ENCODE results near the gene N4BP2L2. TPM values are rescaled to one million over a fixed set of nuclear protein-coding genes. Genes with fewer than 3 reads are reported as not detected.

N4BP2L2 gene
- total RNA-seq: 135 TPM

GRCh38 chr13:32538621-32539246 is at the start of gene N4BP2L2:
N4BP2L2 (minus strand) TSS chr13:32538795; CDS start chr13:32537027, 1,768 bp downstream.
- H3K27ac ChIP-seq (ENCODE audit: low read depth, low read length): peak within 1 kb of the TSS; percentile 96
- no peaks in the 10 kb centered on the region for H3K9me3 ChIP-seq (ENCODE audit: control insufficient read depth in 3 of 3, low read length in 3 of 3)
- peaks cover 7 to 12% (median 11%) of the 10 kb centered on the region in 3 donors for H3K36me3 ChIP-seq (ENCODE audit: control insufficient read depth in 3 of 3, insufficient read depth in 3 of 3, low read length in 3 of 3)
- peak within 1 kb of the TSS; percentile 70 to 100 (median 97) for H3K4me3 ChIP-seq (ENCODE audit: low read length in 3 of 3)
- peaks cover 8 to 21% (median 11%) of the 10 kb centered on the region in 3 donors for H3K4me1 ChIP-seq (ENCODE audit: control insufficient read depth in 3 of 3, insufficient read depth in 3 of 3, low read length in 3 of 3)
- H3K27me3 ChIP-seq (ENCODE audit: control insufficient read depth in 3 of 3, insufficient read depth in 3 of 3, low read length in 3 of 3): no peaks in the 10 kb centered on the region
- peak within 1 kb of the TSS; percentile 86 to 100 (median 96) for H3K9ac ChIP-seq (ENCODE audit: low read depth in 1 of 3, low read length in 3 of 3)

- H3K9ac ChIP-seq (ENCODE audit: low read depth in 1 of 3, low read length in 3 of 3): peak overlapping the region; percentile 83 to 89 (median 88)
- H3K27me3 ChIP-seq (ENCODE audit: control insufficient read depth in 3 of 3, insufficient read depth in 3 of 3, low read length in 3 of 3): no peaks in the 10 kb centered on the region
- H3K27ac ChIP-seq (ENCODE audit: low read depth, low read length): peak overlapping the region; percentile 89
- peaks cover 9 to 26% (median 19%) of the 10 kb centered on the region in 3 donors for H3K4me1 ChIP-seq (ENCODE audit: control insufficient read depth in 3 of 3, insufficient read depth in 3 of 3, low read length in 3 of 3)
- no peaks in the 10 kb centered on the region for H3K36me3 ChIP-seq (ENCODE audit: control insufficient read depth in 3 of 3, insufficient read depth in 3 of 3, low read length in 3 of 3)
- peak overlapping the region; percentile 89 to 97 (median 94) for H3K4me3 ChIP-seq (ENCODE audit: low read length in 3 of 3)
- no peaks in the 10 kb centered on the region for H3K9me3 ChIP-seq (ENCODE audit: control insufficient read depth in 3 of 3, low read length in 3 of 3)
Observed at GRCh38 chr13:32587811-32588170, 49.2 kb upstream of the N4BP2L2 start.

- Histone ChIP-seq H3K27me3 (ENCODE audit: control insufficient read depth in 3 of 3, insufficient read depth in 3 of 3, low read length in 3 of 3) (no peaks in the 10 kb centered on the region), H3K4me1 (ENCODE audit: control insufficient read depth in 3 of 3, insufficient read depth in 3 of 3, low read length in 3 of 3) (peaks cover 9 to 26% (median 19%) of the 10 kb centered on the region in 3 donors), H3K9ac (ENCODE audit: low read depth in 1 of 3, low read length in 3 of 3) (peak overlapping the region; percentile 83 to 89 (median 88)), H3K9me3 (ENCODE audit: control insufficient read depth in 3 of 3, low read length in 3 of 3) (no peaks in the 10 kb centered on the region), H3K4me3 (ENCODE audit: low read length in 3 of 3) (peak overlapping the region; percentile 89 to 97 (median 94)), H3K36me3 (ENCODE audit: control insufficient read depth in 3 of 3, insufficient read depth in 3 of 3, low read length in 3 of 3) (no peaks in the 10 kb centered on the region), H3K27ac (ENCODE audit: low read depth, low read length) (peak overlapping the region; percentile 89)
Observed at GRCh38 chr13:32587011-32587810, 48.6 kb upstream of the N4BP2L2 start.

- peak within 1 kb of the TSS; percentile 89 for H3K27ac ChIP-seq (ENCODE audit: low read depth, low read length)
- H3K9ac ChIP-seq (ENCODE audit: low read depth in 1 of 3, low read length in 3 of 3): peak within 1 kb of the TSS; percentile 84 to 90 (median 89)
- no peaks in the 10 kb centered on the region for H3K36me3 ChIP-seq (ENCODE audit: control insufficient read depth in 3 of 3, insufficient read depth in 3 of 3, low read length in 3 of 3)
- H3K27me3 ChIP-seq (ENCODE audit: control insufficient read depth in 3 of 3, insufficient read depth in 3 of 3, low read length in 3 of 3): no peaks in the 10 kb centered on the region
- peak within 1 kb of the TSS; percentile 89 to 97 (median 94) for H3K4me3 ChIP-seq (ENCODE audit: low read length in 3 of 3)
- no peaks in the 10 kb centered on the region for H3K9me3 ChIP-seq (ENCODE audit: control insufficient read depth in 3 of 3, low read length in 3 of 3)
- H3K4me1 ChIP-seq (ENCODE audit: control insufficient read depth in 3 of 3, insufficient read depth in 3 of 3, low read length in 3 of 3): peaks cover 9 to 26% (median 17%) of the 10 kb centered on the region in 3 donors
Observed at GRCh38 chr13:32586080-32586900, 47.7 kb upstream of the N4BP2L2 start, which contains the start of gene PDS5B. PDS5B (plus strand) TSS chr13:32586452; CDS start chr13:32648773, 62,321 bp downstream.

- H3K9me3 ChIP-seq (ENCODE audit: control insufficient read depth in 3 of 3, low read length in 3 of 3): no peaks in the 10 kb centered on the region
- no peaks in the 10 kb centered on the region for H3K27me3 ChIP-seq (ENCODE audit: control insufficient read depth in 3 of 3, insufficient read depth in 3 of 3, low read length in 3 of 3)
- no peaks in the 10 kb centered on the region for H3K36me3 ChIP-seq (ENCODE audit: control insufficient read depth in 3 of 3, insufficient read depth in 3 of 3, low read length in 3 of 3)
- H3K27ac ChIP-seq (ENCODE audit: low read depth, low read length): peak overlapping the region; percentile 84
- peaks cover 9 to 26% (median 16%) of the 10 kb centered on the region in 3 donors for H3K4me1 ChIP-seq (ENCODE audit: control insufficient read depth in 3 of 3, insufficient read depth in 3 of 3, low read length in 3 of 3)
- peak overlapping the region; percentile 72 to 79 (median 78) for H3K4me3 ChIP-seq (ENCODE audit: low read length in 3 of 3)
- H3K9ac ChIP-seq (ENCODE audit: low read depth in 1 of 3, low read length in 3 of 3): peak overlapping the region; percentile 79 to 90 (median 82)
Observed at GRCh38 chr13:32585550-32586079, 47.0 kb upstream of the N4BP2L2 start.

GRCh38 chr13:32582991-32583390 is 44.4 kb upstream of the N4BP2L2 start:
- no peaks in the 10 kb centered on the region for H3K9me3 ChIP-seq (ENCODE audit: control insufficient read depth in 3 of 3, low read length in 3 of 3)

GRCh38 chr13:32582281-32582680 is 43.7 kb upstream of the N4BP2L2 start:
- Histone ChIP-seq H3K27ac (ENCODE audit: low read depth, low read length) (no peak overlapping the region), H3K9me3 (ENCODE audit: control insufficient read depth in 3 of 3, low read length in 3 of 3) (no peaks in the 10 kb centered on the region), H3K9ac (ENCODE audit: low read depth in 1 of 3, low read length in 3 of 3) (no peak overlapping the region), H3K27me3 (ENCODE audit: control insufficient read depth in 3 of 3, insufficient read depth in 3 of 3, low read length in 3 of 3) (no peaks in the 10 kb centered on the region), H3K36me3 (ENCODE audit: control insufficient read depth in 3 of 3, insufficient read depth in 3 of 3, low read length in 3 of 3) (no peaks in the 10 kb centered on the region), H3K4me1 (ENCODE audit: control insufficient read depth in 3 of 3, insufficient read depth in 3 of 3, low read length in 3 of 3) (peaks cover 3 to 5% (median 3%) of the 10 kb centered on the region in 3 donors), H3K4me3 (ENCODE audit: low read length in 3 of 3) (no peak overlapping the region)

More at GRCh38 chr13:32582991-32583390, 44.4 kb upstream of the N4BP2L2 start:
- H3K4me3 ChIP-seq (ENCODE audit: low read length in 3 of 3): no peak overlapping the region
- H3K9ac ChIP-seq (ENCODE audit: low read depth in 1 of 3, low read length in 3 of 3): no peak overlapping the region
- H3K27me3 ChIP-seq (ENCODE audit: control insufficient read depth in 3 of 3, insufficient read depth in 3 of 3, low read length in 3 of 3): no peaks in the 10 kb centered on the region
- no peaks in the 10 kb centered on the region for H3K36me3 ChIP-seq (ENCODE audit: control insufficient read depth in 3 of 3, insufficient read depth in 3 of 3, low read length in 3 of 3)
- H3K4me1 ChIP-seq (ENCODE audit: control insufficient read depth in 3 of 3, insufficient read depth in 3 of 3, low read length in 3 of 3): peaks cover 3 to 7% (median 5%) of the 10 kb centered on the region in 3 donors
- H3K27ac ChIP-seq (ENCODE audit: low read depth, low read length): no peak overlapping the region

GRCh38 chr13:32581177-32581786 is 42.7 kb upstream of the N4BP2L2 start:
- Histone ChIP-seq H3K4me3 (ENCODE audit: low read length in 3 of 3) (no peak overlapping the region), H3K27ac (ENCODE audit: low read depth, low read length) (no peak overlapping the region), H3K9me3 (ENCODE audit: control insufficient read depth in 3 of 3, low read length in 3 of 3) (no peaks in the 10 kb centered on the region), H3K9ac (ENCODE audit: low read depth in 1 of 3, low read length in 3 of 3) (peak overlapping the region in 2 of 3 donors; percentile 25 to 33), H3K4me1 (ENCODE audit: control insufficient read depth in 3 of 3, insufficient read depth in 3 of 3, low read length in 3 of 3) (peaks cover 3 to 5% (median 3%) of the 10 kb centered on the region in 3 donors), H3K36me3 (ENCODE audit: control insufficient read depth in 3 of 3, insufficient read depth in 3 of 3, low read length in 3 of 3) (no peaks in the 10 kb centered on the region), H3K27me3 (ENCODE audit: control insufficient read depth in 3 of 3, insufficient read depth in 3 of 3, low read length in 3 of 3) (no peaks in the 10 kb centered on the region)

- Histone ChIP-seq H3K4me1 (ENCODE audit: control insufficient read depth in 3 of 3, insufficient read depth in 3 of 3, low read length in 3 of 3) (no peaks in the 10 kb centered on the region), H3K9me3 (ENCODE audit: control insufficient read depth in 3 of 3, low read length in 3 of 3) (no peaks in the 10 kb centered on the region), H3K27ac (ENCODE audit: low read depth, low read length) (no peak overlapping the region), H3K4me3 (ENCODE audit: low read length in 3 of 3) (no peak overlapping the region), H3K27me3 (ENCODE audit: control insufficient read depth in 3 of 3, insufficient read depth in 3 of 3, low read length in 3 of 3) (no peaks in the 10 kb centered on the region), H3K9ac (ENCODE audit: low read depth in 1 of 3, low read length in 3 of 3) (no peak overlapping the region), H3K36me3 (ENCODE audit: control insufficient read depth in 3 of 3, insufficient read depth in 3 of 3, low read length in 3 of 3) (no peaks in the 10 kb centered on the region)
Observed at GRCh38 chr13:32577032-32577431, 38.4 kb upstream of the N4BP2L2 start.
